Panc1 (cell line): ENCODE results near the gene ARPC2.

Experiments
- POLR2AphosphoS5 ChIP-seq: IDR thresholded peaks from 2 replicates; pipeline ENCODE4 v1.6.1; 2012; ENCODE audit warnings: mild to moderate bottlenecking, low read depth, low read length, moderate library complexity
- TCF7L2 ChIP-seq: IDR thresholded peaks from 2 replicates; pipeline ENCODE4 v1.6.1; 2011; ENCODE audit warnings: mild to moderate bottlenecking, low read depth, low read length, inconsistent platforms
- TF ChIP-seq, protein P1 (sequence below): fragments of 450-650 bp; IDR thresholded peaks from 2 replicates; pipeline ENCODE4 v1.5.1; 2017; ENCODE audit warnings: mild to moderate bottlenecking
- TF ChIP-seq, protein P2 (sequence below), 2 experiments: IDR thresholded peaks; 2 replicates each; pipeline ENCODE4 v1.6.1; 2011 to 2012; ENCODE audit warnings: low read depth in 2 of 2, control low read depth in 1 of 2, low read length in 1 of 2, mild to moderate bottlenecking in 1 of 2, moderate library complexity in 1 of 2; ENCODE audit not compliant: insufficient read depth in 1 of 2

DNA sequence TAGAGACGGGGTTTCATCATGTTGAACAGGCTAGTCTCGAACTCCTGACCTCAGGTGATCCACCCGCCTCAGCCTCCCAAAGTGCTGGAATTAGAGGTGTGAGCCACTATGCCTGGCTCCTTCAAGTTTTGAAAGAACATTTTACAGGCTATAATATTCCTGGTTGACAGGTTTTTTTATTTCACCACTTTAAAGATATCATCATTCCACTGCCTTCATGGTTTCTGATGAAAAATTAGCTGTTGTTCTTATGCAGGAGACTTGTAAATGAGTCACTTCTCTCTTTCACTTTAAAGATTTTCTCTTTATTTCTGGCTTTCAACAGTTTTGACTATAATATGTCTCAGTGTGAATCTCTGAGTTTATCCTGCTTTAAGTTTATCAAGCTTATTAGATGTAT lies 7.9 kb upstream of the ARPC2 start:
- TF ChIP-seq, protein P1, sequence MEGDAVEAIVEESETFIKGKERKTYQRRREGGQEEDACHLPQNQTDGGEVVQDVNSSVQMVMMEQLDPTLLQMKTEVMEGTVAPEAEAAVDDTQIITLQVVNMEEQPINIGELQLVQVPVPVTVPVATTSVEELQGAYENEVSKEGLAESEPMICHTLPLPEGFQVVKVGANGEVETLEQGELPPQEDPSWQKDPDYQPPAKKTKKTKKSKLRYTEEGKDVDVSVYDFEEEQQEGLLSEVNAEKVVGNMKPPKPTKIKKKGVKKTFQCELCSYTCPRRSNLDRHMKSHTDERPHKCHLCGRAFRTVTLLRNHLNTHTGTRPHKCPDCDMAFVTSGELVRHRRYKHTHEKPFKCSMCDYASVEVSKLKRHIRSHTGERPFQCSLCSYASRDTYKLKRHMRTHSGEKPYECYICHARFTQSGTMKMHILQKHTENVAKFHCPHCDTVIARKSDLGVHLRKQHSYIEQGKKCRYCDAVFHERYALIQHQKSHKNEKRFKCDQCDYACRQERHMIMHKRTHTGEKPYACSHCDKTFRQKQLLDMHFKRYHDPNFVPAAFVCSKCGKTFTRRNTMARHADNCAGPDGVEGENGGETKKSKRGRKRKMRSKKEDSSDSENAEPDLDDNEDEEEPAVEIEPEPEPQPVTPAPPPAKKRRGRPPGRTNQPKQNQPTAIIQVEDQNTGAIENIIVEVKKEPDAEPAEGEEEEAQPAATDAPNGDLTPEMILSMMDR = no peak
- TF ChIP-seq TCF7L2 = no peak
- no peak for TF ChIP-seq POLR2AphosphoS5
- TF ChIP-seq, protein P2, sequence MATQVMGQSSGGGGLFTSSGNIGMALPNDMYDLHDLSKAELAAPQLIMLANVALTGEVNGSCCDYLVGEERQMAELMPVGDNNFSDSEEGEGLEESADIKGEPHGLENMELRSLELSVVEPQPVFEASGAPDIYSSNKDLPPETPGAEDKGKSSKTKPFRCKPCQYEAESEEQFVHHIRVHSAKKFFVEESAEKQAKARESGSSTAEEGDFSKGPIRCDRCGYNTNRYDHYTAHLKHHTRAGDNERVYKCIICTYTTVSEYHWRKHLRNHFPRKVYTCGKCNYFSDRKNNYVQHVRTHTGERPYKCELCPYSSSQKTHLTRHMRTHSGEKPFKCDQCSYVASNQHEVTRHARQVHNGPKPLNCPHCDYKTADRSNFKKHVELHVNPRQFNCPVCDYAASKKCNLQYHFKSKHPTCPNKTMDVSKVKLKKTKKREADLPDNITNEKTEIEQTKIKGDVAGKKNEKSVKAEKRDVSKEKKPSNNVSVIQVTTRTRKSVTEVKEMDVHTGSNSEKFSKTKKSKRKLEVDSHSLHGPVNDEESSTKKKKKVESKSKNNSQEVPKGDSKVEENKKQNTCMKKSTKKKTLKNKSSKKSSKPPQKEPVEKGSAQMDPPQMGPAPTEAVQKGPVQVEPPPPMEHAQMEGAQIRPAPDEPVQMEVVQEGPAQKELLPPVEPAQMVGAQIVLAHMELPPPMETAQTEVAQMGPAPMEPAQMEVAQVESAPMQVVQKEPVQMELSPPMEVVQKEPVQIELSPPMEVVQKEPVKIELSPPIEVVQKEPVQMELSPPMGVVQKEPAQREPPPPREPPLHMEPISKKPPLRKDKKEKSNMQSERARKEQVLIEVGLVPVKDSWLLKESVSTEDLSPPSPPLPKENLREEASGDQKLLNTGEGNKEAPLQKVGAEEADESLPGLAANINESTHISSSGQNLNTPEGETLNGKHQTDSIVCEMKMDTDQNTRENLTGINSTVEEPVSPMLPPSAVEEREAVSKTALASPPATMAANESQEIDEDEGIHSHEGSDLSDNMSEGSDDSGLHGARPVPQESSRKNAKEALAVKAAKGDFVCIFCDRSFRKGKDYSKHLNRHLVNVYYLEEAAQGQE (IDR thresholded peaks at IDR 0.05; ENCODE audit: insufficient read depth in 1 of 2, low read depth in 2 of 2, low read length in 1 of 2) = no peak
